H1 (cell line): ENCODE measurements around the gene KATNAL1. TPM values are rescaled to one million over a fixed set of nuclear protein-coding genes. Genes with fewer than 3 reads are reported as not detected.

Experiments
- CTCF ChIA-PET: fragments of 300-600 bp; sonication (Branson Sonifier 250); formaldehyde crosslinking; loops from one replicate; lab custom pipeline; 2021; ENCODE audit not compliant: partially characterized antibody; lab: Charles Lee
- POLR2A ChIA-PET: fragments of 300-600 bp; sonication (Branson Sonifier 250); formaldehyde crosslinking; loops from one replicate; lab custom pipeline; 2021; ENCODE audit warnings: inconsistent platforms; ENCODE audit not compliant: partially characterized antibody; lab: Charles Lee
- DNase-seq, 2 experiments: peaks; one replicate each; pipeline versions ENCODE4 v3.0.0 to v3.0.0-alpha.2; 2010 to 2022; ENCODE audit warnings: low spot score in 2 of 2, low read depth in 1 of 2, mixed read lengths in 1 of 2
- FAIRE-seq: peaks from 2 replicates; lab custom pipeline; 2011; peaks lifted over from hg19 to GRCh38; lab: Jason Lieb, UNC
- H2AFZ ChIP-seq: 2 replicates; pipeline ENCODE4 v1.8.1; 2012; ENCODE audit warnings: low read length, inconsistent platforms
- H2AK5ac ChIP-seq: 2 replicates; pipeline ENCODE4 v1.6.1; 2013; ENCODE audit warnings: low read depth, low read length
- H2BK120ac ChIP-seq: replicated peaks from 2 replicates; pipeline ENCODE3; 2013; ENCODE audit warnings: low read depth, low read length, inconsistent platforms
- H2BK12ac ChIP-seq: 2 replicates; pipeline ENCODE4 v1.6.1; 2013; ENCODE audit warnings: low read depth, low read length
- H2BK15ac ChIP-seq: 2 replicates; pipeline ENCODE4 v1.6.1; 2013; ENCODE audit warnings: low read length
- H2BK20ac ChIP-seq: 2 replicates; pipeline ENCODE4 v1.6.1; 2013; ENCODE audit warnings: low read length
- H2BK5ac ChIP-seq: 2 replicates; pipeline ENCODE4 v1.6.1; 2013; ENCODE audit warnings: low read depth, low read length
- H3K14ac ChIP-seq: 2 replicates; pipeline ENCODE4 v1.6.1; 2013; ENCODE audit warnings: inconsistent platforms; ENCODE audit not compliant: insufficient read length
- H3K18ac ChIP-seq: 2 replicates; pipeline ENCODE4 v1.6.1; 2013; ENCODE audit warnings: low read length; ENCODE audit errors: extremely low read depth
- H3K23ac ChIP-seq: 2 replicates; pipeline ENCODE4 v1.6.1; 2013; ENCODE audit warnings: inconsistent platforms; ENCODE audit not compliant: insufficient read length
- H3K23me2 ChIP-seq: 2 replicates; pipeline ENCODE4 v1.6.1; 2013; ENCODE audit warnings: low read depth, low read length
- H3K27ac ChIP-seq: 2 replicates; pipeline ENCODE4 v1.6.1; 2011; ENCODE audit warnings: low read depth, low read length, inconsistent platforms
- H3K27me3 ChIP-seq, 4 experiments: replicated peaks in 1 of 4; 1 replicate in 1 of 4; 2 replicates in 3 of 4; pipeline versions ENCODE4 v1.6.1 to v1.8.1; 2011 to 2013; ENCODE audit warnings: low read length in 3 of 4, mild to moderate bottlenecking in 3 of 4, inconsistent platforms in 2 of 4, mixed read lengths in 2 of 4, moderate library complexity in 1 of 4; ENCODE audit not compliant: control insufficient read depth in 3 of 4, insufficient read depth in 3 of 4; ENCODE audit errors: extremely low read depth in 1 of 4
- H3K36me3 ChIP-seq, 4 experiments: 2 replicates each; pipeline versions ENCODE4 v1.6.1 to v1.8.1; 2011 to 2013; ENCODE audit warnings: mild to moderate bottlenecking in 4 of 4, low read length in 3 of 4, moderate library complexity in 2 of 4, control low read depth in 1 of 4, inconsistent platforms in 1 of 4; ENCODE audit not compliant: insufficient read depth in 4 of 4, control insufficient read depth in 2 of 4
- H3K4ac ChIP-seq: replicated peaks from 2 replicates; pipeline ENCODE3; 2013; ENCODE audit warnings: low read length, low read depth, mixed read lengths, inconsistent platforms; ENCODE audit not compliant: insufficient read length
- H3K4me1 ChIP-seq, 4 experiments: replicated peaks in 1 of 4; 1 replicate in 1 of 4; 2 replicates in 3 of 4; pipeline versions ENCODE4 v1.6.1 to v1.8.1; 2011 to 2013; ENCODE audit warnings: low read length in 3 of 4, inconsistent platforms in 2 of 4, mixed read lengths in 1 of 4; ENCODE audit not compliant: insufficient read depth in 4 of 4, control insufficient read depth in 3 of 4
- H3K4me2 ChIP-seq, 2 experiments: 2 replicates each; pipeline versions ENCODE4 v1.6.1 to v1.8.1; 2011 to 2013; ENCODE audit warnings: low read depth in 2 of 2, low read length in 2 of 2, control low read depth in 1 of 2, inconsistent platforms in 1 of 2, mild to moderate bottlenecking in 1 of 2; ENCODE audit not compliant: insufficient read depth in 1 of 2
- H3K4me3 ChIP-seq, 4 experiments: fragments of 200-600, 300-600 bp in 1 of 4; sonication (generic), shearing (Covaris generic), sonication (Bioruptor Twin) in 1 of 4; 2 replicates each; pipeline versions ENCODE4 v1.5.1 to v1.8.1; 2011 to 2016; ENCODE audit warnings: low read length in 4 of 4, low read depth in 3 of 4, control low read depth in 2 of 4, inconsistent platforms in 2 of 4, mild to moderate bottlenecking in 2 of 4, mixed read lengths in 1 of 4, moderate library complexity in 1 of 4; ENCODE audit not compliant: insufficient read depth in 2 of 4; ENCODE audit errors: extremely low read depth in 1 of 4
- H3K56ac ChIP-seq: replicated peaks from 2 replicates; pipeline ENCODE3; 2013; ENCODE audit warnings: low read depth, mild to moderate bottlenecking, mixed read lengths, low read length, inconsistent platforms; ENCODE audit not compliant: insufficient read length
- H3K79me1 ChIP-seq: 2 replicates; pipeline ENCODE4 v1.6.1; 2013; ENCODE audit warnings: low read depth, low read length, control low read depth
- H3K79me2 ChIP-seq, 2 experiments: 2 replicates each; pipeline versions ENCODE4 v1.6.1 to v1.8.1; 2012 to 2013; ENCODE audit warnings: low read length in 2 of 2, mild to moderate bottlenecking in 2 of 2, inconsistent platforms in 1 of 2; ENCODE audit not compliant: insufficient read depth in 2 of 2, control insufficient read depth in 1 of 2
- H3K9ac ChIP-seq, 4 experiments: replicated peaks in 1 of 4; 1 replicate in 1 of 4; 2 replicates in 3 of 4; pipeline versions ENCODE4 v1.6.1 to v1.8.1; 2011 to 2013; ENCODE audit warnings: low read depth in 3 of 4, low read length in 3 of 4, control low read depth in 2 of 4, mild to moderate bottlenecking in 2 of 4, moderate library complexity in 2 of 4, inconsistent platforms in 1 of 4; ENCODE audit errors: extremely low read depth in 1 of 4
- H3K9me3 ChIP-seq, 2 experiments: 2 replicates each; pipeline versions ENCODE4 v1.6.1 to v1.8.1; 2012 to 2013; ENCODE audit warnings: mild to moderate bottlenecking in 2 of 2, moderate library complexity in 2 of 2, control low read depth in 1 of 2, inconsistent platforms in 1 of 2, low read depth in 1 of 2, low read length in 1 of 2, mixed read lengths in 1 of 2; ENCODE audit not compliant: insufficient read depth in 2 of 2
- H4K20me1 ChIP-seq, 2 experiments: replicated peaks in 1 of 2; 2 replicates each; pipeline versions ENCODE3 to v1.8.1; 2011 to 2013; ENCODE audit warnings: inconsistent platforms in 2 of 2, low read length in 2 of 2, mild to moderate bottlenecking in 1 of 2; ENCODE audit not compliant: insufficient read depth in 2 of 2, control insufficient read depth in 1 of 2
- H4K5ac ChIP-seq: 2 replicates; pipeline ENCODE4 v1.6.1; 2013; ENCODE audit warnings: low read length, low read depth, mixed read lengths, inconsistent platforms; ENCODE audit not compliant: insufficient read length
- H4K8ac ChIP-seq: 2 replicates; pipeline ENCODE4 v1.8.0; 2013; ENCODE audit warnings: mild to moderate bottlenecking, moderate library complexity, low read length, inconsistent platforms; ENCODE audit not compliant: insufficient read depth; ENCODE audit errors: extremely low read depth
- H4K91ac ChIP-seq: replicated peaks from 2 replicates; pipeline ENCODE3; 2013; ENCODE audit warnings: low read length, mixed read lengths, inconsistent platforms; ENCODE audit not compliant: insufficient read length
- CBX8 ChIP-seq: fragments of 300-800, 300-1000 bp; sonication (generic); IDR thresholded peaks from 2 replicates; pipeline ENCODE4 v1.7.1; 2016; ENCODE audit warnings: low read depth, low read length, borderline replicate concordance
- GABPA ChIP-seq: IDR thresholded peaks from 2 replicates; pipeline ENCODE4 v1.6.1; 2011; ENCODE audit warnings: mild to moderate bottlenecking, low read length, moderate library complexity, borderline replicate concordance; ENCODE audit not compliant: insufficient read depth
- KDM4A ChIP-seq: IDR thresholded peaks from one replicate; pipeline ENCODE4 v1.7.1; 2012; ENCODE audit warnings: low read depth, mild to moderate bottlenecking, moderate library complexity, low read length, inconsistent platforms; ENCODE audit not compliant: severe bottlenecking
- NRF1 ChIP-seq: IDR thresholded peaks from 2 replicates; pipeline ENCODE4 v1.6.1; 2011; ENCODE audit warnings: mild to moderate bottlenecking, low read depth, low read length, improper control_type of control experiment
- SP2 ChIP-seq: IDR thresholded peaks from 2 replicates; pipeline ENCODE4 v1.6.1; 2012; ENCODE audit warnings: mild to moderate bottlenecking, low read length, inconsistent platforms
- TAF1 ChIP-seq: IDR thresholded peaks from 2 replicates; pipeline ENCODE4 v1.6.1; 2011; ENCODE audit warnings: mild to moderate bottlenecking, low read depth, low read length
- TBP ChIP-seq: IDR thresholded peaks from 2 replicates; pipeline ENCODE4 v1.6.1; 2011; ENCODE audit warnings: low read depth, low read length, improper control_type of control experiment
- TCF12 ChIP-seq: IDR thresholded peaks from 2 replicates; pipeline ENCODE4 v1.6.1; 2011; ENCODE audit warnings: low read depth, mild to moderate bottlenecking, low read length
- YY1 ChIP-seq: IDR thresholded peaks from 2 replicates; pipeline ENCODE4 v1.6.1; 2011; ENCODE audit warnings: low read depth, mild to moderate bottlenecking, low read length
- ZNF274 ChIP-seq: IDR thresholded peaks from 2 replicates; pipeline ENCODE4 v1.7.0; 2012; ENCODE audit warnings: low read length, borderline replicate concordance; ENCODE audit errors: extremely low read depth
- WGBS, 2 experiments: shearing (Covaris generic) in 1 of 2; methylation state at CpG; one replicate each; pipeline versions ENCODE4 v1.1.6 to v1.1.7; 2013 to 2015; ENCODE audit warnings: low lambda C conversion rate in 2 of 2, mixed read lengths in 2 of 2, inconsistent platforms in 1 of 2, low coverage in 1 of 2, missing lambda C conversion rate in 1 of 2; ENCODE audit not compliant: insufficient replicate concordance in 2 of 2, insufficient coverage in 1 of 2, insufficient read length in 1 of 2; ENCODE audit errors: extremely low coverage in 1 of 2, missing lambda C conversion rate in 1 of 2; 5-methylcytosine and 5-hydroxymethylcytosine counted together
- polyA plus RNA-seq, 7 experiments: library from polyadenylated mRNA; depleted of rRNA in 3 of 7; stranded (reverse) in 5 of 7; unstranded in 2 of 7; fragments of >200 nt in 5 of 7; fragments of 200-250 nt in 2 of 7; gene quantifications; 1 replicate in 5 of 7; 2 replicates in 1 of 7; 4 replicates in 1 of 7; pipeline versions ENCODE4 v1.2.1 to v1.2.3, GENCODE V29; 2011 to 2013; ENCODE audit warnings: missing spikeins in 2 of 7, mixed read lengths in 2 of 7
- total RNA-seq: library from RNA; stranded (reverse); fragmentation: NEBNext Ultra II Directional; extraction: Animal tissue kit (Norgen Biotek cat#: 25700); gene quantifications from 2 replicates; pipeline ENCODE4 v1.2.1, GENCODE V29; 2021
- TF ChIP-seq, protein P1 (sequence below): IDR thresholded peaks from 2 replicates; pipeline ENCODE4 v1.6.1; 2011; ENCODE audit warnings: low read length, improper control_type of control experiment

Gene KATNAL1
- total and polyA plus RNA-seq, 2 of the 8 experiments (the other 6 are each of a cell fraction or from before 2014, with no cell fraction given): 4.0 to 13.2 TPM

DNA sequence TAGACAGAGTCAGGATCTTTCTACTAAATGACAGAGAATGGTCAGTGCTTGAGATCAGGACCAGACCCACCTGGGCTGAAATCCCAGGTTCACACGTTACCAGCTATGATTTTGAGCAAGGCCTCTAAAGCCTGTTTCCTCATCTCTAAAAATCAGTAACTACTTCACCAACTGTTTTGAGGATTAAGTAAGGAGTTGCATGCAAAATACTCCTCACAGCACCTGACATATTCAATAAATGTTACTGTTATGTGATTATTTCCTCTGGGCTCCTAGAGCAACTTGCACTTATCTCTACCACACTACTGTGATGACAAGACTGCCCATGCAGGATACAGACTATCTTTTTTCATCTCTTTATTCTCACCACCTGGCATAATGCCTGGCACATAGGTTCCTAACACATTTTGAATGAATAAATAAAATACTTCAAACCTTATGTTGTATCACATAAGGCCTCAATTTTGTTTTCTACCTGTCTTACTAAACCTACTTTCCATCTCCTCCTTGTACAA, 1.8 kb downstream of the KATNAL1 start:
- H3K14ac ChIP-seq: no peak overlapping the region
- H2AK5ac ChIP-seq: no peak overlapping the region
- no peak overlapping the region for H3K4ac ChIP-seq
- H3K79me1 ChIP-seq: 0 out of 2 replicates have a peak, but pooled peaks cover 2% of the 10 kb centered on the region
- no peak overlapping the region for H3K9ac ChIP-seq
- H4K5ac ChIP-seq: no peak overlapping the region
- H2BK120ac ChIP-seq: no peak overlapping the region
- TF ChIP-seq TAF1 (no peak), ZNF274 (no peak), KDM4A (no peak), TCF12 (no peak), GABPA (no peak), NRF1 (no peak), YY1 (no peak), CBX8 (no peak), SP2 (no peak), TBP (no peak)
- TF ChIP-seq, protein P1, sequence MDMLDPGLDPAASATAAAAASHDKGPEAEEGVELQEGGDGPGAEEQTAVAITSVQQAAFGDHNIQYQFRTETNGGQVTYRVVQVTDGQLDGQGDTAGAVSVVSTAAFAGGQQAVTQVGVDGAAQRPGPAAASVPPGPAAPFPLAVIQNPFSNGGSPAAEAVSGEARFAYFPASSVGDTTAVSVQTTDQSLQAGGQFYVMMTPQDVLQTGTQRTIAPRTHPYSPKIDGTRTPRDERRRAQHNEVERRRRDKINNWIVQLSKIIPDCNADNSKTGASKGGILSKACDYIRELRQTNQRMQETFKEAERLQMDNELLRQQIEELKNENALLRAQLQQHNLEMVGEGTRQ: no peak
- H3K56ac ChIP-seq: no peak overlapping the region
- peak overlapping the region; percentile 49 to 76; a peak in 2 of 4 replicates for H3K4me2 ChIP-seq
- H3K27me3 ChIP-seq: no peaks in the 10 kb centered on the region
- no peak overlapping the region for H2BK20ac ChIP-seq
- DNase-seq (no peak), FAIRE-seq (no peak)
- 78% methylated on average over 1 of the region's 1 CpG; no CpG with 5 or more reads in 1 of the 2 experiments for WGBS, 2 experiments
- POLR2A ChIA-PET: interaction anchor here (0.6 to 0.7 kb wide), 2 partner anchors 10 to 11 kb away, joined by 3 to 5 read pairs; no protein-coding TSS in a partner anchor
- H3K9me3 ChIP-seq: no peaks in the 10 kb centered on the region
- H2BK5ac ChIP-seq: no peak overlapping the region
- CTCF ChIA-PET: no interaction called here
- H3K4me3 ChIP-seq: peak overlapping the region in 1 of 4 experiments; percentile 88; a peak in 2 of 8 replicates
- H4K20me1 ChIP-seq: no peaks in the 10 kb centered on the region
- no peak overlapping the region for H4K8ac ChIP-seq
- peaks cover 3% of the 10 kb centered on the region for H3K23me2 ChIP-seq
- peaks cover 0 to 47% of the 10 kb centered on the region in 2 experiments; a peak in 2 of 4 replicates for H3K79me2 ChIP-seq
- no peak overlapping the region for H4K91ac ChIP-seq
- H3K27ac ChIP-seq: no peak overlapping the region
- H3K23ac ChIP-seq: no peak overlapping the region
- H3K36me3 ChIP-seq: no peaks in the 10 kb centered on the region
- no peak overlapping the region for H2AFZ ChIP-seq
- H2BK12ac ChIP-seq: no peak overlapping the region
- no peak overlapping the region for H3K18ac ChIP-seq
- H3K4me1 ChIP-seq: no peaks in the 10 kb centered on the region
- no peak overlapping the region for H2BK15ac ChIP-seq
